ENCODE measurements around the gene HIVEP3. TPM values are rescaled to one million over a fixed set of nuclear protein-coding genes. Genes with fewer than 3 reads are reported as not detected.

Gene HIVEP3
- total RNA-seq, 4 donors from 2014 or later = 6.1 to 10.1 (median 7.8) TPM

DNA sequence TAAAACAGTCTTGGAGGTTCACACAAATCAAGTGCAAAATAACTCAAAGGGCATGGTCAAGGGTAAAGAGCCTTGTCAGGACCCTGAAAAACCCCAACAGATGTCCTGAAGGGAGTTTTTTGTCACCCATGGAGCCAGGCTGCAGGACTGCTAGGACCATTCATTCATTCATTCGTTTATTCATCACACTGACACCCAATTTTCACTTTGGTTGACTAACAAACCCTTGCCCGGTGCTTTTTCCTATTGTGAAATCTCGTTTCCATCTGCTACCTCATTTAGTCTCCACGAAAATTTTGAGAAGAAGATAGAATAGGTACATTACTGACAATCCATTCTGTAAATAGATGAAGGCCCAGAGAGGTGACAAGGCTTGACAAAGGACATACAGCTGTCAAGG is 216.0 kb downstream of the HIVEP3 start:
- ATAC-seq (ENCODE audit: low FRiP score) (no peak), DNase-seq (ENCODE audit: low spot score) (no peak)
- TF ChIP-seq, protein P1, sequence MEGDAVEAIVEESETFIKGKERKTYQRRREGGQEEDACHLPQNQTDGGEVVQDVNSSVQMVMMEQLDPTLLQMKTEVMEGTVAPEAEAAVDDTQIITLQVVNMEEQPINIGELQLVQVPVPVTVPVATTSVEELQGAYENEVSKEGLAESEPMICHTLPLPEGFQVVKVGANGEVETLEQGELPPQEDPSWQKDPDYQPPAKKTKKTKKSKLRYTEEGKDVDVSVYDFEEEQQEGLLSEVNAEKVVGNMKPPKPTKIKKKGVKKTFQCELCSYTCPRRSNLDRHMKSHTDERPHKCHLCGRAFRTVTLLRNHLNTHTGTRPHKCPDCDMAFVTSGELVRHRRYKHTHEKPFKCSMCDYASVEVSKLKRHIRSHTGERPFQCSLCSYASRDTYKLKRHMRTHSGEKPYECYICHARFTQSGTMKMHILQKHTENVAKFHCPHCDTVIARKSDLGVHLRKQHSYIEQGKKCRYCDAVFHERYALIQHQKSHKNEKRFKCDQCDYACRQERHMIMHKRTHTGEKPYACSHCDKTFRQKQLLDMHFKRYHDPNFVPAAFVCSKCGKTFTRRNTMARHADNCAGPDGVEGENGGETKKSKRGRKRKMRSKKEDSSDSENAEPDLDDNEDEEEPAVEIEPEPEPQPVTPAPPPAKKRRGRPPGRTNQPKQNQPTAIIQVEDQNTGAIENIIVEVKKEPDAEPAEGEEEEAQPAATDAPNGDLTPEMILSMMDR (IDR thresholded peaks at IDR 0.05) = no peak

DNA sequence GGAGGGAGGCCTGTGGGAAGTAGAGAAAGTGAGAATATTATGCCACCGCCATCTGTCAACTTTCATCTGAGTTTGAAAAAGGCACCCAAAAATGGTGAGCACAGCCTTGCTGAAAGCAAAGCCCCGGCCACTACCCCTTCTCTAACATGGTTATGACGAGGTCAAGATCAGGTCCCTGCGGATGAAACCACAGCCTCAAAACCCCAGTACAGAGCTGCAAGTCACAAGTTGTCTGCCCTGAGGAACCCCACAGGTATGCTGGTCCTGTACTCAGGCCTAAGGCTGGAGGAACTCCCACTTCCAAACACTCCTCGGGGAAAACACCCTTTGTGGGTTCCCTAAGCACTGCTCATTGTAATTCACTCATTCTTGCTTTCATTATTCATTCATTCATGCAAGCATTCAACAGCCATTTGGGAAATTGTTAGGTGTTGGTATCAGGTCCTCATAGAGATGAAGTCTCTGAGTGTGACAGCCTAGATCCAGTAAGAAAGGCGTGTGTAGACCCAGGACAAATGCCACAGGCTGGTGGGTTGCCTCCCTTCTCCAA is 217.7 kb downstream of the HIVEP3 start:
- ATAC-seq (ENCODE audit: low FRiP score) (no peak), DNase-seq (ENCODE audit: low spot score) (no peak)
- TF ChIP-seq, protein P1 (IDR thresholded peaks at IDR 0.05) = no peak

DNA sequence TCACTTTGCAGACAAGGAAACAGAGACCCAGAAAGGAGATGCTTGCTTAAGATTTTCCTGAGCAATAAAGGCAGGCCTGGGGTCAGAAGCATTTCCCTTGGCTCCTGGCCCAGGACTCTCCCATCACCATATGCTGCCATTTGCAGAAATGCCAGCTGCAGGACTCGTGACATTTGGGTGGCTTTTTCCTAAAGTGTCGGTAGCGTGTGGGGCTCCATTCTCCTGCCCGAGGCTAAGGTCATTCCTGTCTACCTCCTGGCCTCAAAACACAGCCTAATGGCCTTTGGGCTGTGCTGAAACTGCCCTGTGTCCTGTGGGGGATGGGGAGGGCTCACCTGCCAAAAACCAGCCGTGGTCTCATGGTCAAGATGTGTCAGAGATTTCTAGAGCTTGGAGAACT is 218.1 kb downstream of the HIVEP3 start:
- DNase-seq (ENCODE audit: low spot score) (no peak), ATAC-seq (ENCODE audit: low FRiP score) (no peak)
- TF ChIP-seq, protein P1 (IDR thresholded peaks at IDR 0.05) = no peak

DNA sequence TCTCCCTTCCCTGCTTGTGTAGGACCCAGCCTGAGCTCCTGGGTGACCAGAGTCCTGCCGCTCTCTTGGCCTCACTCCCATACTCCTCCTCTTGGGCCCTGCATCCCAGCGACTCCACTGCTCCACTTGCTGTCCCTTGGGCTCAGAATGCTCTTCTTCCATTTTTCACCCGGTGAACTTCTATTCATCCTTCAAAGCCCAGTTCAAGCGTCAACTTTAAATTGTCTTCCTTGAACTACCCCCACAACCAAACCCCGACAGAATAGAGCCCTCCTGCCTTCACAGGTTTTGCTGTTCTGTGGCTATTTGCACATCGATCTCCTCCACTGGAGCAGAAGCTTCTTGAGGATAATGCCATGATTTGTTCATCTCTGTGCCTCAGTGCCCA is 218.9 kb downstream of the HIVEP3 start:
- DNase-seq (ENCODE audit: low spot score) (no peak), ATAC-seq (ENCODE audit: low FRiP score) (no peak)
- TF ChIP-seq, protein P1 (IDR thresholded peaks at IDR 0.05) = no peak

DNA sequence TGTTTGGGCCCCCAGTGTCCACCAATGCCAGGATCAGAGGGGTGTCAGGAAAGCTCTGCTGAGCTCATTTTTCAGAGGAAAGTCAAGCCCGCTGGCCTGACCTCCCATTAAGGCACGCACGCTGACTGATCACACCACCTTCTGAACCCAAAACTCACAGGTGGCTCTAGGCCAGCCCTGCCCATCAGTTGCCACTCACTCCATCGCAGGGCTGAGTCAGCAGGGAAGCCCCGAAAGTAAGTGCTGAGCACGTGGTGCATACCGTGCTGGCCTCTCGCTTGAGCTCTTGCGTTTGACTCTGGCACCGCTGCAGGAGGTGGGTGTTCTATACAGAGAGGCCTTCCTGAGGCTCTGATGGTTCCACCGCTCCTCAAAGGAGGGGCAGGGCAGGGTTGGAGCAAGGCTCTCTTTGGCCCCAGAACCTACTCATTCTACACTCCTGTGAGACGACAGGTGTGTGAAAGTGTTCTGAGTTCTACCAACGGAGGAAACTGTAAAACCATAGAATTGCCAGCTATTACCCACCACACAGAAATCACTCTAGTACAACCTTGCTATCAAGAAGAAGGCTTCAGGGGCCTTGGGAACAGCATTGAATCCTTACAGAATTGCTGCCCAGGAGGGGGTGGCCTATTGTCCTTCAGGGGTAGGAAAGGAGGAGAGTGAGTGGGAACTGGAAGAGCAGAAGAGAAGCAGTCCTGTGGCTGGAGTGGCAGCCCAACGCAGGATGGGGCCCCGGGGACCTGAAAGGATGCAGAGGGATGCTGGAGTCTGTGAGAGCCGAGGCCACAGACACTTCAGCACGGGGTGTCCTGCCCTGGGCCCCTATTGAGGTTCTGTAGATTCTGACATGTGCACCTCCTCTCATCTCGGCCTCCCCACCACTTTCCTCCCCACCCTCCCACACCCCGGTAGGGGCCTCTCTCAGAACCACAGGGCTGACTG is 219.5 kb downstream of the HIVEP3 start:
- no peak for ATAC-seq (ENCODE audit: low FRiP score)
- TF ChIP-seq, protein P1 (IDR thresholded peaks at IDR 0.05) = no peak
- no peak for DNase-seq (ENCODE audit: low spot score)

DNA sequence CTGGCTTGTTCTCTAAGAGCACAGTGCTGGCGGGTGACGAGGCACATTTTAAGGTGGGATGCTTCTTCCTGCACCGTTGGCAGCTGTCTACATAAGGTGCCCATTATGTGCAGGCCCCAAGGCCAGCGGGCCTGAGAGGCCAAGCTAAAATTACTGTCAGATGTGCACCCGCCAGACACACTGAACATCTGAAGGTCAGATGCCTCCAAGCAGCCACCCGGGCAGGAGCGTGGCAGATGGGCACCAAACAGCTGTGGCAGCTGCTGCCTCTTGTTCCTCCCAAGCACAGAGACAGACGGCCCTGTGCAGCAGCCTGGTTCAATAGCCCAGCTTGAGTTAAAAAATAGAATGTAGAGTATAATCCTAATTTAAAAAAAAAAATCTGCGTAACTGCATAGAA is 222.3 kb downstream of the HIVEP3 start:
- ATAC-seq (ENCODE audit: low FRiP score) (no peak), DNase-seq (ENCODE audit: low spot score) (no peak)
- TF ChIP-seq, protein P1 (IDR thresholded peaks at IDR 0.05) = no peak

Measured in omental fat pad (tissue), 4 donors.